Epithelial cell of prostate (primary cell): ENCODE measurements around the gene CACNA2D2.

Experiments used
- DNase-seq: peaks from one replicate; pipeline ENCODE4 v3.0.0-alpha.2; 2011; ENCODE audit warnings: low read depth, low spot score
- H3K27ac ChIP-seq: fragments of 450-650 bp; 2 replicates; pipeline ENCODE4 v1.5.1; 2017; ENCODE audit warnings: mild to moderate bottlenecking

The CACNA2D2 gene

GRCh38 chr3:50502584-50503423, 630 bp downstream of the CACNA2D2 start:
- no peak overlapping the region for H3K27ac ChIP-seq
- no peak for DNase-seq

- no peak for DNase-seq
- no peak overlapping the region for H3K27ac ChIP-seq
These were observed 1.2 kb downstream of the CACNA2D2 start for GRCh38 chr3:50502225-50502583.

DNA sequence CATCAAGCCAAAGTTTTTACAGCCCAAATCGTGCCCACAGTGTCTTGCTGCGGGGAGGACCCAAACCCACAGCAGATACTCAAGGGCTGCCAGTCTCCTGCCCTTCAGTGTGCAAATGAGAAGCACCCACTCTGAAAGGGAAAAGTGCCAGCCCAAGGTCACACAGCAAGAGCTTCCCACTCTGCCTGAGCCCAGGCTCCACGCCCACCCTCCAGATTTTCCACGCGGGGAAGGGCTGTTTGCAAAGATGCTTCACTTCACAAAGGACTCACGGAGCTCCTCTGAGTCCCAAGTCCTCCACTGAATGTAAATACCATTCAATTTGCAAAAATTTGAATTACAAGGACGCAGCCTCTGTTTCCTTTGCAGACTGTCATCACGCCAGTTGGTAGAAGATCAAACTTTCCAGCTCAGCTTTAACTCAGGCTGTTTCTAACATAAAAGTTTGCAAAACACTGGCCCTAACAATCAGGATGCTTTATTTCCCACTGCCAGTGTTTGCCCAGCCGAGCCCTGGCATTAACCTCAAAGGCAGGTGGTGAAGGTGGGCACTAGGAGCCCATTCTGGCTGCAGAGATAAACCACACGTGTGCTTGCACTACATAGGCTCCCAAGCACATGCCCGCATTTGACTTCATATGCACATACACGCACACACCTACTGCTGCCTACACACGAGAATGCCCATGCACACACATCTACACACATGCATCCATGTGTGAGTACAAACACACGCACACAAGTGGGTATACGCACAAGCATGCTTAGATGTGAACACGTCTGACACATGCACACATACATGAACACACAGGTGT, 7.6 kb downstream of the CACNA2D2 start:
- H3K27ac ChIP-seq: no peak overlapping the region
- no peak for DNase-seq

GRCh38 chr3:50494126-50494525, 9.3 kb downstream of the CACNA2D2 start:
- DNase-seq: no peak
- H3K27ac ChIP-seq: no peak overlapping the region

- no peak overlapping the region for H3K27ac ChIP-seq
- DNase-seq: no peak
These were observed 9.8 kb downstream of the CACNA2D2 start for GRCh38 chr3:50493623-50494022.

DNA sequence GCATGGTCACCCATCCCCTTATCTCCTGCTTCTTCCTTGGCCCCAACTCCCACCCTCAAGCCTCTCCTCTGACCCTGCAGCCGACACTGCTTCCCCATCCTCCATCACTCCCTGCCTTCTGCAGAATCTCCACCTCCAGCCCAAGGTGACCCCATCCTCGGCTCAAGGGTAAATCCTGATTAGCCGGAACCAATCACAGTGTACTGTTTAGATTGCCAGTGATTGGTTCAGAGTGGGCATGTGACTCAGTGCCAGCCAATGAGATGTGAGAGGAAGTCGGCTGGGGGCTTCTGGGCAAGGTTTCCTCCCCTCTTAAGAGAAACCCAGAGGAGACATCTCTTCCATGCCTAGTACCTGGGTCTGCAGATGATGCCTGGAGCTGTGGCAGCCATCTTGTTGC, 10.3 kb downstream of the CACNA2D2 start:
- no peak for DNase-seq
- no peak overlapping the region for H3K27ac ChIP-seq

GRCh38 chr3:50491023-50491422, 12.4 kb downstream of the CACNA2D2 start:
- no peak for DNase-seq
- no peak overlapping the region for H3K27ac ChIP-seq

- DNase-seq: no peak
- H3K27ac ChIP-seq: no peak overlapping the region
These were observed 13.0 kb downstream of the CACNA2D2 start for GRCh38 chr3:50490424-50490823.

- DNase-seq: no peak
These were observed 16.3 kb downstream of the CACNA2D2 start for GRCh38 chr3:50487181-50487580.

GRCh38 chr3:50486219-50486888, 17.1 kb downstream of the CACNA2D2 start:
- no peak for DNase-seq
- H3K27ac ChIP-seq: no peak overlapping the region

More at GRCh38 chr3:50487181-50487580, 16.3 kb downstream of the CACNA2D2 start:
- no peak overlapping the region for H3K27ac ChIP-seq

- DNase-seq: no peak
- no peak overlapping the region for H3K27ac ChIP-seq
These were observed 18.7 kb downstream of the CACNA2D2 start for GRCh38 chr3:50484722-50485121.

DNA sequence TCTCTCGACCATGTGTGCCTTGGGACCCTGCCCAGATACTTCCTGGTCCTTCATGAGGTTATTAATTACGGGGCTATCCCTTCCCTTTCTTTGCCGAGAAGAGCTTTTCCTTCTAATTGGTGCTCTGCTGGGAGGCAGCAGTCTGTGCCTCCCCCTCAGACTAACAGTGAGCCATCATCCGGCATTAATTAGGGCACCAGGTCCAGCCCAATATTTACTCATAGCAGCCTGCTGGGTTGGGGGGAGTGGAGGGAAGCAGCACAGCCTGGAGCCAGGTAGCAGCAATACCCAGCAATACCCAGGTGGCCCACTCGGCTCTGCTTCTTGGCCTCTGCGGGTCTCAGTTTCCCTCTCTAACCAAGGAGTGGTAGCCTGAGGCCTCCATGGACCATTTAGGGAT, 20.1 kb downstream of the CACNA2D2 start:
- no peak for DNase-seq

GRCh38 chr3:50481992-50482391, 21.4 kb downstream of the CACNA2D2 start:
- DNase-seq: no peak
- H3K27ac ChIP-seq: no peak overlapping the region

More for the DNA sequence above, 20.1 kb downstream of the CACNA2D2 start:
- no peak overlapping the region for H3K27ac ChIP-seq

DNA sequence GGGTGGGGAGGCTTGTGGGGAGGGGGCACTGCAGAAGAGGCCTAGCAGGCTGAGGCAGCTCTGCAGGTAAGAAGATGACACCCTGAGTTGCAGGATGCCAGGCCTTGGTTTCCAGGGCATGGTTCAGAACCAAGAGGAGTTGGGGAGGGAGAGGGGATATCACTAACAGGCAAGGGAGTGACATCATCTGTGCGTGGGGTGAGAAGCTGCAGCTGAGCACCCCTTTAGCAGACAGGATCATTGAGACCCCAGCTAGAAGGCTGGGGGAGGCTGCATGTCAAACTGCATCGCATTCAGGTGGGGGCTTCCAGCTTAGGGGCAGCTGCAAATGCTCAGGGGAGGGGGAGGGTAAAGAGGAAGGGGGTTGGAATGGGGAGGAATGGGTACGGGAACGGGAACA, 23.0 kb downstream of the CACNA2D2 start:
- DNase-seq: no peak
- H3K27ac ChIP-seq: no peak overlapping the region

DNA sequence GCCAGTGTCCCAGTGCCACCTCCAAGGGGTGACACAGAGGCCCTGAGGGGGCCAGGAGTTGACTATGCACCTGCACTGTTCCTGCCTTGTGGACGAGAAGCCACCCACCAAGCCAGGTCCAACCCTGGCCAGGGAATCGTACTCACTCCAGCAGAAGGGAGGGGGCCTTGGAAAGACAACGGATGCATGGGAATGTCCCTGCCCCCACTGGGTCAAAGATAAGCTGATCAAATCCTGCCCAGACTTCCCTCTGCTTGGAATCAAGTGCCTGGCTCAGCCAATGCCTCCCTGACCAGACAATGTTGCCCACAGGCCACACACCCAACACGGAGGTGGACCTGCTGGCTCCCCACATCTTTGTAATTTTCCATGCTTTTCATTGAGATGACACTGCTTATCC, 23.9 kb downstream of the CACNA2D2 start:
- no peak overlapping the region for H3K27ac ChIP-seq
- DNase-seq: no peak

- H3K27ac ChIP-seq: no peak overlapping the region
- DNase-seq: no peak
These were observed 24.7 kb downstream of the CACNA2D2 start for GRCh38 chr3:50478671-50479260.

DNA sequence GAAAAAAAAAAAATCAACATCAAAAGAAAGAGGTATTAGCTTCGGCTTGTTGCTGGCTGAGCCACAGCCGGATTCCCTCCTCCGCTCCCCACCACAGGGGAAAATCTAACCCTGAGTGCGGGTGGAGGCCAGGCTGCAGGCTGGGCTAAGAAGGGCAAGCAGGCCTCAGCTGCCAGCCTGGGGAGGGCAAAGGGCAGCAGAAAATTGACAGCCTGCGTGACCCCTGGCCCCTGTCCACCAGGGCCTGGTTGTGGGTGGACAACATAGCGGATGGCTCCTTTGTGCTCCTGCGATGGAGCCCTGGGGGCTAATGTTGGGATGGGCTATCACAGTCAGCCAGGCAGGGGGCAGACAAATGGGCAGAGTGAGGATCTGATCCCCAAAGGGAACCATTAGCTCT, 25.4 kb downstream of the CACNA2D2 start:
- DNase-seq: no peak

GRCh38 chr3:50475348-50475747, 28.1 kb downstream of the CACNA2D2 start:
- no peak overlapping the region for H3K27ac ChIP-seq
- no peak for DNase-seq

More for the DNA sequence above, 25.4 kb downstream of the CACNA2D2 start:
- H3K27ac ChIP-seq: no peak overlapping the region

GRCh38 chr3:50474717-50475116, 28.7 kb downstream of the CACNA2D2 start:
- DNase-seq: no peak
- no peak overlapping the region for H3K27ac ChIP-seq

- no peak overlapping the region for H3K27ac ChIP-seq
- DNase-seq: no peak
These were observed 29.7 kb downstream of the CACNA2D2 start for GRCh38 chr3:50473768-50474167.
